DOHH2 (cell line): ENCODE data around the gene ABR.

ENCODE experiments used
- H3F3A ChIP-seq: fragments of 200-600 bp; sonication (generic), shearing (Covaris generic); 2 replicates; pipeline ENCODE4 v1.6.0; 2016; ENCODE audit warnings: antibody characterized with exemption, mild to moderate bottlenecking; ENCODE audit not compliant: control insufficient read depth, insufficient read depth
- H3K27ac ChIP-seq: fragments of 200-600 bp; sonication (generic); 2 replicates; pipeline ENCODE4 v1.5.1; 2014; ENCODE audit warnings: low read depth, mild to moderate bottlenecking, low read length, moderate library complexity
- H3K27me3 ChIP-seq: fragments of 200-600 bp; sonication (generic); 2 replicates; pipeline ENCODE4 v1.6.1; 2014; ENCODE audit warnings: mild to moderate bottlenecking, low read length, mixed read lengths; ENCODE audit not compliant: control insufficient read depth
- H3K36me3 ChIP-seq: fragments of 200-600 bp; sonication (generic); 2 replicates; pipeline ENCODE4 v1.6.1; 2014; ENCODE audit warnings: mild to moderate bottlenecking, low read length, moderate library complexity, mixed read lengths; ENCODE audit not compliant: control insufficient read depth
- H3K4me1 ChIP-seq: fragments of 200-600 bp; sonication (generic); 2 replicates; pipeline ENCODE4 v1.6.1; 2014; ENCODE audit warnings: mild to moderate bottlenecking, low read length, mixed read lengths; ENCODE audit not compliant: control insufficient read depth
- H3K4me2 ChIP-seq: fragments of 200-600 bp; sonication (generic); 2 replicates; pipeline ENCODE4 v1.6.0; 2014; ENCODE audit warnings: mild to moderate bottlenecking, low read length, moderate library complexity
- H3K4me3 ChIP-seq: fragments of 200-600 bp; sonication (generic); 2 replicates; pipeline ENCODE4 v1.5.1; 2014; ENCODE audit warnings: mild to moderate bottlenecking, low read length, mixed read lengths
- H3K79me2 ChIP-seq: fragments of 200-600 bp; sonication (generic); 2 replicates; pipeline ENCODE4 v1.6.1; 2014; ENCODE audit warnings: mild to moderate bottlenecking, low read length, mixed read lengths; ENCODE audit not compliant: control insufficient read depth
- H3K9me2 ChIP-seq: fragments of 200-600 bp; sonication (generic); replicated peaks from 2 replicates; pipeline ENCODE4 v1.6.1; 2014; ENCODE audit warnings: mild to moderate bottlenecking, low read length, mixed read lengths; ENCODE audit not compliant: control insufficient read depth
- H3K9me3 ChIP-seq: fragments of 200-600 bp; sonication (generic); 2 replicates; pipeline ENCODE4 v1.6.1; 2014; ENCODE audit warnings: antibody characterized with exemption, low read length, mixed read lengths; ENCODE audit not compliant: control insufficient read depth, insufficient read depth
- H4K20me1 ChIP-seq: fragments of 200-600 bp; sonication (generic); 2 replicates; pipeline ENCODE4 v1.6.0; 2014; ENCODE audit warnings: low read depth, mild to moderate bottlenecking, antibody characterized with exemption, low read length, moderate library complexity; ENCODE audit not compliant: control insufficient read depth, insufficient read depth
- EZH2phosphoT487 ChIP-seq: fragments of 200-600 bp; sonication (generic); IDR thresholded peaks from 2 replicates; pipeline ENCODE4 v1.6.1; 2017; ENCODE audit warnings: borderline replicate concordance, mild to moderate bottlenecking, antibody characterized with exemption, low read length, moderate library complexity, mixed read lengths
- TF ChIP-seq, protein P1 (sequence below): fragments of 200-600 bp; sonication (generic); IDR thresholded peaks from one replicate; pipeline ENCODE4 v1.5.1; 2014; ENCODE audit warnings: antibody characterized with exemption, mild to moderate bottlenecking, low read depth, low read length; ENCODE audit not compliant: poor library complexity, severe bottlenecking

Gene ABR

GRCh38 chr17:1150863-1151600 is 28.7 kb downstream of the ABR start:
- Histone ChIP-seq H3K4me1 (peaks cover 40% of the 10 kb centered on the region), H3F3A (no peaks in the 10 kb centered on the region), H3K9me3 (no peaks in the 10 kb centered on the region), H3K4me3 (no peak overlapping the region), H3K9me2 (no peaks in the 10 kb centered on the region), H3K27ac (peak overlapping the region; percentile 62), H3K36me3 (peaks cover 64% of the 10 kb centered on the region), H3K27me3 (no peaks in the 10 kb centered on the region), H3K4me2 (peak overlapping the region; percentile 19; the same call in 1 of the 2 replicates), H4K20me1 (peaks cover 19% of the 10 kb centered on the region; the same call in 1 of the 2 replicates), H3K79me2 (peaks cover 96% of the 10 kb centered on the region)
- no peak for TF ChIP-seq EZH2phosphoT487
- TF ChIP-seq, protein P1, sequence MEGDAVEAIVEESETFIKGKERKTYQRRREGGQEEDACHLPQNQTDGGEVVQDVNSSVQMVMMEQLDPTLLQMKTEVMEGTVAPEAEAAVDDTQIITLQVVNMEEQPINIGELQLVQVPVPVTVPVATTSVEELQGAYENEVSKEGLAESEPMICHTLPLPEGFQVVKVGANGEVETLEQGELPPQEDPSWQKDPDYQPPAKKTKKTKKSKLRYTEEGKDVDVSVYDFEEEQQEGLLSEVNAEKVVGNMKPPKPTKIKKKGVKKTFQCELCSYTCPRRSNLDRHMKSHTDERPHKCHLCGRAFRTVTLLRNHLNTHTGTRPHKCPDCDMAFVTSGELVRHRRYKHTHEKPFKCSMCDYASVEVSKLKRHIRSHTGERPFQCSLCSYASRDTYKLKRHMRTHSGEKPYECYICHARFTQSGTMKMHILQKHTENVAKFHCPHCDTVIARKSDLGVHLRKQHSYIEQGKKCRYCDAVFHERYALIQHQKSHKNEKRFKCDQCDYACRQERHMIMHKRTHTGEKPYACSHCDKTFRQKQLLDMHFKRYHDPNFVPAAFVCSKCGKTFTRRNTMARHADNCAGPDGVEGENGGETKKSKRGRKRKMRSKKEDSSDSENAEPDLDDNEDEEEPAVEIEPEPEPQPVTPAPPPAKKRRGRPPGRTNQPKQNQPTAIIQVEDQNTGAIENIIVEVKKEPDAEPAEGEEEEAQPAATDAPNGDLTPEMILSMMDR, result no peak

GRCh38 chr17:1149869-1150268 is 29.9 kb downstream of the ABR start:
- H4K20me1 ChIP-seq, result peaks cover 27% of the 10 kb centered on the region
- peaks cover 58% of the 10 kb centered on the region for H3K36me3 ChIP-seq
- H3K79me2 ChIP-seq, result peaks cover 96% of the 10 kb centered on the region
- no peaks in the 10 kb centered on the region for H3F3A ChIP-seq
- H3K9me3 ChIP-seq, result no peaks in the 10 kb centered on the region
- TF ChIP-seq EZH2phosphoT487, result no peak
- TF ChIP-seq, protein P1, result no peak
- no peak overlapping the region for H3K4me2 ChIP-seq
- peaks cover 39% of the 10 kb centered on the region for H3K4me1 ChIP-seq
- H3K4me3 ChIP-seq, result no peak overlapping the region
- no peaks in the 10 kb centered on the region for H3K27me3 ChIP-seq
- no peaks in the 10 kb centered on the region for H3K9me2 ChIP-seq
- no peak overlapping the region for H3K27ac ChIP-seq

GRCh38 chr17:1147664-1148063 is 32.1 kb downstream of the ABR start:
- peaks cover 19% of the 10 kb centered on the region for H3K4me1 ChIP-seq
- no peak overlapping the region for H3K4me3 ChIP-seq
- no peaks in the 10 kb centered on the region for H3K9me2 ChIP-seq
- H3K9me3 ChIP-seq, result no peaks in the 10 kb centered on the region
- H3F3A ChIP-seq, result no peaks in the 10 kb centered on the region
- no peak overlapping the region for H3K27ac ChIP-seq
- H3K4me2 ChIP-seq, result no peak overlapping the region
- H3K36me3 ChIP-seq, result peaks cover 41% of the 10 kb centered on the region
- H4K20me1 ChIP-seq, result peaks cover 38% of the 10 kb centered on the region
- no peaks in the 10 kb centered on the region for H3K27me3 ChIP-seq
- no peak for TF ChIP-seq EZH2phosphoT487
- TF ChIP-seq, protein P1, result no peak
- peaks cover 95% of the 10 kb centered on the region for H3K79me2 ChIP-seq
